Measurements from ENCODE around the gene SURF1. TPM values are rescaled to one million over a fixed set of nuclear protein-coding genes. Genes with fewer than 3 reads are reported as not detected.

Gene SURF1
- total and polyA plus RNA-seq, 12 donors: 50.9 to 111 (median 72.8) TPM

DNA sequence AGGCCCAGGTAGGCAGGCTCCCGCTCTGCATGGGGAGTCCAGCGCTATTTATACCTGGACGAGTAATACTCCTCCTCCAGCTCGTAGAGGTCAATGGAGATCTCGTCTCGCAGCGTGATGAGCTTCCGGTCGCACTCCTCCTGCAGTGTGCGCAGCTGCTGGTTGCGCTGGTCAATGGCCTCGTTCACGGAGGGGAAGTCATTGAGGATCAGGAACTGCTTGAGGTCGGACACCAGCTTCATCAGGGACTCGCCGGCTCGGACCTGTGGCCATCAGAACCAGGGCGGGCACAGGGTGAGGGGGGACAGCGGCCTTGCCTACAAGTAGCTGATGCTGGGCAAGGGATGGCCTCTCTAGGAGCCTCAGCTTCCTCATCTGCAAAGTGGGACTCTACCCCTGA is 12.2 kb downstream of the SURF1 start:
- Histone ChIP-seq H3K9me3 (replicated peaks in 1 of 3) (no peaks in the 10 kb centered on the region), H3K27ac (no peak overlapping the region), H3K27me3 (no peaks in the 10 kb centered on the region), H3K4me3 (no peak overlapping the region), H3K4me1 (replicated peaks in 1 of 2) (peaks cover 15 to 38% of the 10 kb centered on the region in 2 donors), H3K36me3 (replicated peaks in 1 of 2) (peaks cover 0 to 56% of the 10 kb centered on the region in 2 donors)
- no peak for DNase-seq
- 85 to 96% (median 95%) methylated on average over 4 to 19 of the region's 19 CpGs for WGBS, 4 donors
- intact Hi-C loops (cut with DNase I): no loop called here
- TF ChIP-seq POLR2A (IDR thresholded peaks at IDR 0.05) (no peak), CTCF (IDR thresholded peaks at IDR 0.05) (no peak)

- Histone ChIP-seq H3K9me3 (replicated peaks in 1 of 3) (no peaks in the 10 kb centered on the region), H3K27ac (peak overlapping the region in 1 of 5 donors; percentile 85), H3K4me3 (no peak overlapping the region), H3K27me3 (no peaks in the 10 kb centered on the region), H3K4me1 (replicated peaks in 1 of 2) (peaks cover 13 to 36% of the 10 kb centered on the region in 2 donors), H3K36me3 (replicated peaks in 1 of 2) (peaks cover 0 to 56% of the 10 kb centered on the region in 2 donors)
- no peak for TF ChIP-seq POLR2A (IDR thresholded peaks at IDR 0.05)
- TF ChIP-seq CTCF (IDR thresholded peaks at IDR 0.05): no peak
- DNase-seq: peak in 1 of 7 donors; percentile 24
- 83 to 91% (median 85%) methylated on average over 6 to 11 of the region's 11 CpGs for WGBS, 4 donors
- intact Hi-C loops (cut with DNase I): no loop called here
Observed at GRCh38 chr9:133342570-133342969, 13.7 kb downstream of the SURF1 start.

DNA sequence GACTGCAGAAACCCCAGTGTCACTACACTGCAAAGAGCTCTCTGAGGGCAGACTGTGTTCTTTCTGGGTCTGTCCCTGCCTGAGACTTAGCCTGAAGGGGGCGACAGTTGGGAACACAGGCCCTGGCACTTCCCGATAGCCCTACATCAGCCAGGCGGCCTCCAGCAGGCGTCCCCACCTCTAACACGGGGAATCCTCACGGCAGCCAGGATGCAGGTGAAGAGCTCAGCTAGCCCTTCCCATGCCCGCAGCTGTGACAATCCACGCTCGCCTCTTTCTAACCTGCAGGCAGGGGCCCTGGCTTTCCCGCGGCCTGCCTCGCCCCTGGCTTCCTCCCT is 14.2 kb downstream of the SURF1 start:
- Histone ChIP-seq H3K36me3 (replicated peaks in 1 of 2) (peaks cover 0 to 56% of the 10 kb centered on the region in 2 donors), H3K9me3 (replicated peaks in 1 of 3) (no peaks in the 10 kb centered on the region), H3K27me3 (no peaks in the 10 kb centered on the region), H3K27ac (peak overlapping the region in 3 of 5 donors; percentile 61 to 89 (median 85)), H3K4me3 (no peak overlapping the region), H3K4me1 (replicated peaks in 1 of 2) (peaks cover 14 to 33% of the 10 kb centered on the region in 2 donors)
- intact Hi-C loops (cut with DNase I): no loop called here
- 79 to 87% (median 85%) methylated on average over 12 of the region's 12 CpGs for WGBS, 4 donors
- TF ChIP-seq POLR2A (IDR thresholded peaks at IDR 0.05) (no peak), CTCF (IDR thresholded peaks at IDR 0.05) (no peak)
- DNase-seq: peak in 1 of 7 donors; percentile 17

GRCh38 chr9:133341369-133342068 is 14.8 kb downstream of the SURF1 start:
- peaks cover 18 to 30% of the 10 kb centered on the region in 2 donors for H3K4me1 ChIP-seq (replicated peaks in 1 of 2)
- H3K36me3 ChIP-seq (replicated peaks in 1 of 2): peaks cover 0 to 56% of the 10 kb centered on the region in 2 donors
- TF ChIP-seq POLR2A (IDR thresholded peaks at IDR 0.05) (no peak), CTCF (IDR thresholded peaks at IDR 0.05) (no peak)
- H3K9me3 ChIP-seq (replicated peaks in 1 of 3): no peaks in the 10 kb centered on the region
- no peaks in the 10 kb centered on the region for H3K27me3 ChIP-seq
- WGBS, 4 donors: 85 to 86% (median 86%) methylated on average over 5 to 15 of the region's 15 CpGs
- no peak overlapping the region for H3K4me3 ChIP-seq
- peak overlapping the region in 4 of 5 donors; percentile 12 to 89 (median 73) for H3K27ac ChIP-seq
- intact Hi-C loops (cut with DNase I): no loop called here
- DNase-seq: peak in 5 of 7 donors; percentile 36 to 60 (median 54)
